ENCODE data around the gene CDK5R1. TPM values are rescaled to one million over a fixed set of nuclear protein-coding genes. Genes with fewer than 3 reads are reported as not detected.

Gene CDK5R1
- polyA plus RNA-seq, 1 donor (not counting 4 experiments of a cell fraction or from before 2014, with no cell fraction given), result 2.9 TPM

GRCh38 chr17:32525122-32525521, 38.3 kb downstream of the CDK5R1 start:
- Histone ChIP-seq H3K9ac (ENCODE audit: control insufficient read depth, extremely low read depth, insufficient read depth, low read length) (no peak overlapping the region), H3K27me3 (ENCODE audit: control insufficient read depth, extremely low read depth, insufficient read depth, low read length) (no peaks in the 10 kb centered on the region), H3K4me2 (ENCODE audit: control insufficient read depth, extremely low read depth, insufficient read depth, low read depth, low read length) (no peak overlapping the region), H3K79me2 (ENCODE audit: control insufficient read depth, insufficient read depth, low read length) (no peaks in the 10 kb centered on the region), H3K9me3 (ENCODE audit: control insufficient read depth, low read depth, low read length) (no peaks in the 10 kb centered on the region), H3K27ac (ENCODE audit: control insufficient read depth, insufficient read depth, low read length) (no peak overlapping the region), H3K4me3 (ENCODE audit: control insufficient read depth in 2 of 3, extremely low read depth in 1 of 3, insufficient read depth in 2 of 3, low read depth in 1 of 3, low read length in 3 of 3) (no peak overlapping the region), H4K20me1 (ENCODE audit: control insufficient read depth, extremely low read depth, insufficient read depth, low read length) (no peaks in the 10 kb centered on the region), H3K9me1 (ENCODE audit: control insufficient read depth, extremely low read depth, insufficient read depth, low read length) (no peaks in the 10 kb centered on the region), H2AFZ (ENCODE audit: control insufficient read depth, low read length) (no peak overlapping the region), H3K4me1 (ENCODE audit: control insufficient read depth, extremely low read depth, insufficient read depth, low read length) (peaks cover 1% of the 10 kb centered on the region), H3K36me3 (ENCODE audit: control insufficient read depth in 2 of 2, extremely low read depth in 1 of 2, insufficient read depth in 2 of 2, low read length in 2 of 2) (no peaks in the 10 kb centered on the region)
- dilution Hi-C loops (cut with MboI; ENCODE audit: extremely low pct_ligation_motif_present, low sequenced_read_pairs), result no loop called here
- FAIRE-seq, result no peak
- no peak for DNase-seq (ENCODE audit: low read depth, low spot score)
- no peak for TF ChIP-seq EZH2 (IDR thresholded peaks at IDR 0.05; ENCODE audit: low read length)
- TF ChIP-seq, protein P1, sequence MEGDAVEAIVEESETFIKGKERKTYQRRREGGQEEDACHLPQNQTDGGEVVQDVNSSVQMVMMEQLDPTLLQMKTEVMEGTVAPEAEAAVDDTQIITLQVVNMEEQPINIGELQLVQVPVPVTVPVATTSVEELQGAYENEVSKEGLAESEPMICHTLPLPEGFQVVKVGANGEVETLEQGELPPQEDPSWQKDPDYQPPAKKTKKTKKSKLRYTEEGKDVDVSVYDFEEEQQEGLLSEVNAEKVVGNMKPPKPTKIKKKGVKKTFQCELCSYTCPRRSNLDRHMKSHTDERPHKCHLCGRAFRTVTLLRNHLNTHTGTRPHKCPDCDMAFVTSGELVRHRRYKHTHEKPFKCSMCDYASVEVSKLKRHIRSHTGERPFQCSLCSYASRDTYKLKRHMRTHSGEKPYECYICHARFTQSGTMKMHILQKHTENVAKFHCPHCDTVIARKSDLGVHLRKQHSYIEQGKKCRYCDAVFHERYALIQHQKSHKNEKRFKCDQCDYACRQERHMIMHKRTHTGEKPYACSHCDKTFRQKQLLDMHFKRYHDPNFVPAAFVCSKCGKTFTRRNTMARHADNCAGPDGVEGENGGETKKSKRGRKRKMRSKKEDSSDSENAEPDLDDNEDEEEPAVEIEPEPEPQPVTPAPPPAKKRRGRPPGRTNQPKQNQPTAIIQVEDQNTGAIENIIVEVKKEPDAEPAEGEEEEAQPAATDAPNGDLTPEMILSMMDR (optimal IDR thresholded peaks at IDR 0.05 in 1 of 3, IDR thresholded peaks at IDR 0.05 in 1 of 3, conservative IDR thresholded peaks at IDR 0.05 in 1 of 3; ENCODE audit: extremely low read depth in 1 of 3, insufficient read depth in 2 of 3, low read length in 3 of 3), result no peak

DNA sequence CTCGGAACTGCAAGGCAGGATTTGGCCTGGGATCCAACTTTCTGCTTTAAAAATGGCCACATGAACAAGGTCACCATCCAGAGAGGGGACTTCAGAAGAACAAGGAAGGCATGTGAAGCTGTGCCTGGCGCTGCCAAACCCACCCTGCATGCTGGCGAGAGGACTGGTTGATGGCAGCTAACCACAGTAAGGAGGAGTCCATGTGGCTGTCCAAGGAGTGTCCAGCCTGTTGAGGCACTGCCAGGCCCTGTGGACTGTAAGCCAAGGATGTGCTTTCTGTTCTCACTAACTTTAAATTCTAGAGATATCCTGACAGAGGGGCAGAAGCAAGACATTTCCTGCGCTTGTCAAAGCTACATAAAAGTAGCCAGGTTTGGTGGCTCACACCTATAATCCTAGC, 40.4 kb downstream of the CDK5R1 start:
- Histone ChIP-seq H3K36me3 (ENCODE audit: control insufficient read depth in 2 of 2, extremely low read depth in 1 of 2, insufficient read depth in 2 of 2, low read length in 2 of 2) (no peaks in the 10 kb centered on the region), H3K4me1 (ENCODE audit: control insufficient read depth, extremely low read depth, insufficient read depth, low read length) (no peaks in the 10 kb centered on the region), H3K27ac (ENCODE audit: control insufficient read depth, insufficient read depth, low read length) (no peak overlapping the region), H3K4me3 (ENCODE audit: control insufficient read depth in 2 of 3, extremely low read depth in 1 of 3, insufficient read depth in 2 of 3, low read depth in 1 of 3, low read length in 3 of 3) (no peak overlapping the region), H3K79me2 (ENCODE audit: control insufficient read depth, insufficient read depth, low read length) (no peaks in the 10 kb centered on the region), H4K20me1 (ENCODE audit: control insufficient read depth, extremely low read depth, insufficient read depth, low read length) (no peaks in the 10 kb centered on the region), H2AFZ (ENCODE audit: control insufficient read depth, low read length) (no peak overlapping the region), H3K4me2 (ENCODE audit: control insufficient read depth, extremely low read depth, insufficient read depth, low read depth, low read length) (no peak overlapping the region), H3K9me3 (ENCODE audit: control insufficient read depth, low read depth, low read length) (no peaks in the 10 kb centered on the region), H3K9me1 (ENCODE audit: control insufficient read depth, extremely low read depth, insufficient read depth, low read length) (no peaks in the 10 kb centered on the region), H3K9ac (ENCODE audit: control insufficient read depth, extremely low read depth, insufficient read depth, low read length) (no peak overlapping the region), H3K27me3 (ENCODE audit: control insufficient read depth, extremely low read depth, insufficient read depth, low read length) (no peaks in the 10 kb centered on the region)
- DNase-seq (ENCODE audit: low read depth, low spot score) (no peak), FAIRE-seq (no peak)
- TF ChIP-seq, protein P1 (optimal IDR thresholded peaks at IDR 0.05 in 1 of 3, IDR thresholded peaks at IDR 0.05 in 1 of 3, conservative IDR thresholded peaks at IDR 0.05 in 1 of 3; ENCODE audit: extremely low read depth in 1 of 3, insufficient read depth in 2 of 3, low read length in 3 of 3), result no peak
- no peak for TF ChIP-seq EZH2 (IDR thresholded peaks at IDR 0.05; ENCODE audit: low read length)
- dilution Hi-C loops (cut with MboI; ENCODE audit: extremely low pct_ligation_motif_present, low sequenced_read_pairs), result no loop called here

Measured in keratinocyte (primary cell).